CD4-positive, alpha-beta memory T cell (primary cell): Measurements from ENCODE around the gene ZNF346. TPM values are rescaled to one million over a fixed set of nuclear protein-coding genes. Genes with fewer than 3 reads are reported as not detected.

Experiments
- CTCF ChIA-PET: fragments of 350-600 bp; sonication (Branson Sonifier 250); formaldehyde crosslinking; loops from one replicate; lab custom pipeline; 2021; ENCODE audit warnings: inconsistent platforms; ENCODE audit not compliant: partially characterized antibody; lab: Charles Lee
- POLR2A ChIA-PET: fragments of 350-600 bp; sonication (Branson Sonifier 250); formaldehyde crosslinking; loops from one replicate; lab custom pipeline; 2021; ENCODE audit not compliant: partially characterized antibody; lab: Charles Lee
- DNase-seq, 5 donors: peaks; one replicate each; pipeline versions ENCODE4 v3.0.0 to v3.0.0-alpha.2; 2020 to 2022; ENCODE audit warnings: mixed read lengths in 1 of 5
- H3K27ac ChIP-seq: one replicate; pipeline ENCODE4 v1.7.0; 2013; ENCODE audit warnings: low read depth, low read length
- H3K27me3 ChIP-seq: 2 replicates; pipeline ENCODE4 v1.7.0; 2013; ENCODE audit warnings: mild to moderate bottlenecking, low read length, moderate library complexity; ENCODE audit not compliant: insufficient read depth
- H3K36me3 ChIP-seq: 2 replicates; pipeline ENCODE4 v1.7.0; 2013; ENCODE audit warnings: mild to moderate bottlenecking, low read length, moderate library complexity; ENCODE audit not compliant: insufficient read depth
- H3K4me1 ChIP-seq: 2 replicates; pipeline ENCODE4 v1.7.0; 2013; ENCODE audit warnings: mild to moderate bottlenecking, low read length, moderate library complexity; ENCODE audit not compliant: insufficient read depth
- H3K4me3 ChIP-seq, 2 donors: one replicate each; pipeline ENCODE4 v1.7.0; 2013; ENCODE audit warnings: low read length in 2 of 2, mild to moderate bottlenecking in 1 of 2
- H3K9me3 ChIP-seq, 2 donors: one replicate each; pipeline ENCODE4 v1.7.0; 2013; ENCODE audit warnings: low read length in 2 of 2, control low read depth in 1 of 2; ENCODE audit not compliant: control insufficient read depth in 1 of 2
- H3K27ac Mint-ChIP-seq, 7 donors: one replicate each; pipeline ENCODE4 v1.8.0; 2020 to 2021; ENCODE audit warnings: mixed read lengths in 7 of 7, mild to moderate bottlenecking in 6 of 7, inconsistent platforms in 3 of 7, moderate library complexity in 3 of 7
- H3K27me3 Mint-ChIP-seq, 2 donors: one replicate each; pipeline ENCODE4 v1.8.0; 2020 to 2021; ENCODE audit warnings: mixed read lengths in 2 of 2
- H3K36me3 Mint-ChIP-seq, 2 donors: one replicate each; pipeline ENCODE4 v1.8.0; 2020 to 2021; ENCODE audit warnings: mixed read lengths in 2 of 2, inconsistent platforms in 1 of 2, mild to moderate bottlenecking in 1 of 2
- H3K4me1 Mint-ChIP-seq, 4 donors: one replicate each; pipeline ENCODE4 v1.8.0; 2020 to 2021; ENCODE audit warnings: mixed read lengths in 4 of 4, mild to moderate bottlenecking in 1 of 4
- H3K4me3 Mint-ChIP-seq, 8 donors: one replicate each; pipeline ENCODE4 v1.8.0; 2020 to 2021; ENCODE audit warnings: mixed read lengths in 8 of 8, mild to moderate bottlenecking in 7 of 8, moderate library complexity in 6 of 8, inconsistent platforms in 3 of 8
- H3K9me3 Mint-ChIP-seq, 8 donors: one replicate each; pipeline ENCODE4 v1.8.0; 2020 to 2021; ENCODE audit warnings: mixed read lengths in 8 of 8, mild to moderate bottlenecking in 5 of 8, inconsistent platforms in 3 of 8, moderate library complexity in 1 of 8
- intact Hi-C: fragments of 100-400 bp; cut with micrococcal nuclease; formaldehyde crosslinking; loops from one replicate; pipeline ENCODE4 v1.15.1; 2023
- polyA plus RNA-seq, 2 donors: library from polyadenylated mRNA; unstranded; fragments of 300-500 nt; fragmentation: Illumina TruSeq; gene quantifications; one replicate each; pipeline ENCODE4 v1.2.3, GENCODE V29; 2021
- total RNA-seq, 2 experiments: library from RNA; stranded (reverse); gene quantifications; one replicate each; pipeline ENCODE4 v1.2.3, GENCODE V29; 2021

The ZNF346 gene
- total and polyA plus RNA-seq, 4 experiments from 2014 or later: 7.3 to 29.1 (median 21.4) TPM

DNA sequence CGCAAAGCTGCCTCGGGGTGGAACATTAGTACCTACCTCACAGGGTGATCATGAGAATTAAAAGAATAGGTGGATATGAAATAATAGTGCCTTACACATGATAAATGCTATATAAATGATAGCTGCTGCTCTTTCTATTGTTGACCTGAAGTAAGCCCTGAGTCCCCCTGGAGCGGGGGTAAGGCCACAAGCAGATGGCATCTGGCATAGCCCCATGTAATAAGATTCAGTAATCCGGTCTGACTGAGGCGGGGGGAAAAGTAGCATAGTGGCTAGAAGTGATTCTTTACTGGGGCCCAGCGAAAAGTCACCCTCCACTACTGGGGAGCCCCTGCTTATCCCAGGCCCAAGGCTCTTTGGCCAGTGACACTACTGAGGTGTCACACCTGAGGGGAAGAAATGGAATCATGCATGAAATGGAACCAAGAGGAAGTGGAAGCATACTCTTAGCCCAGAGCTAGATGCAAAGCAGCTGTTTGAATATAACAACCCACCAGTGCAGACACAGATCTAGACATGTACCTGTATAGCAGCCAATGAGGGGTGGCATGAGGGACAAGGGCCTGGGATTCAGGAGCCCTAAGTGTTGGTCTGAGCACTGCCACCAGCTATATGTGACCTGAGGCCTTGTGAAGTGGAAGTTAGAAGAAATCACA is 48.2 kb downstream of the ZNF346 start:
- ChIA-PET POLR2A (interaction anchor here (0.6 to 2.0 kb wide), 3 partner anchors 10 to 162 kb away, joined by 3 to 5 read pairs (median 3); partner anchors contain the start of gene FGFR4), CTCF (interaction anchor here (0.6 to 8.2 kb wide), 17 partner anchors 10 to 461 kb away, joined by 3 to 93 read pairs (median 5); partner anchors contain the start of genes FGFR4 and ZNF346)
- Histone ChIP-seq H3K9me3 (no peaks in the 10 kb centered on the region), H3K4me3 (no peak overlapping the region), H3K36me3 (no peaks in the 10 kb centered on the region), H3K27ac (no peak overlapping the region), H3K4me1 (no peaks in the 10 kb centered on the region), H3K27me3 (no peaks in the 10 kb centered on the region)
- Mint-ChIP-seq H3K4me1 (peaks cover 4 to 5% (median 4%) of the 10 kb centered on the region in 4 donors), H3K27me3 (no peaks in the 10 kb centered on the region), H3K36me3 (peaks cover 5 to 21% of the 10 kb centered on the region in 2 donors), H3K27ac (peak overlapping the region in 2 of 7 donors; percentile 12 to 70), H3K9me3 (no peaks in the 10 kb centered on the region), H3K4me3 (no peak overlapping the region)
- intact Hi-C loops: no loop called here
- DNase-seq: no peak

DNA sequence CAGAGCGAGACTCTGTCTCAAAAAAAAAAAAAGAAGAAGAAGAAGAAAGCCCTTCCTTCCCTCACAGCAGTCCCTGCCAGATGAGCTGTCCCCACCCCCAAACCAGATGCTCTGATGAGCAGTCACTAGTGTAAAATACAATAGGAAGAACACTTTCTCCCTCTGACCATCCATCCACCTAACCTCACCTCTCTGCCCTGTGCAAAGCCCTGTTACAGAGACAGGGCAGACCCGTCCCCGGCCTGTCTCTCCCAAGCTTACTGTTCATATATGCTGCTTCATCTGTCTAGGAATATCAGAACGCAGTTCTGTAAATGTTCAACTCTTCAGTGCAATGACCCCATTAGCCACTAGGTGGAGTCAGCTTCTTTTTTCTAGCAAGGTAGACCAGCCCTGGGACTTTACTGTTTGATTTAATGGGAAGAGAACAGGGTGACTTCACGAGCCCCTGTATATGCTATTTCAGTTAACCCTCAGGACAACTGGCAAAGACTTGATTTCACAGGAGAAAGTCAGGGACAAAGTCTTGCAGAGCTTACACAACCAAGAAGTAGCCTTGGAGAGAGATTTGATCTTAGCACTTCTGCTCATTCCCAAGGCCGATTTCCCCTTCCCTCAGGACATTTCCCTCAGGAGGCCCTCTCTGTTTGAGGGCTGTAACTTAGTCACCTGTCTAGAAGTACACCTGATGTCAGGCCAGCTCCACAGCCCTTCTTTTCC is 49.3 kb downstream of the ZNF346 start:
- H3K36me3 Mint-ChIP-seq: peaks cover 0 to 13% of the 10 kb centered on the region in 2 donors
- H3K9me3 ChIP-seq: no peaks in the 10 kb centered on the region
- H3K4me1 ChIP-seq: no peaks in the 10 kb centered on the region
- no peak overlapping the region for H3K4me3 ChIP-seq
- peak; percentile 47 to 68 (median 58) for DNase-seq
- H3K4me3 Mint-ChIP-seq: peak overlapping the region in 1 of 8 donors; percentile 27
- H3K36me3 ChIP-seq: no peaks in the 10 kb centered on the region
- no peaks in the 10 kb centered on the region for H3K27me3 Mint-ChIP-seq
- intact Hi-C loops: loop anchor here (1.0 kb wide), 1 partner anchor 40 kb away; no protein-coding TSS in a partner anchor
- ChIA-PET POLR2A (interaction anchor here (2.0 kb wide), 1 partner anchor 15 kb away, joined by 5 read pairs; the partner anchor contains the start of gene FGFR4), CTCF (interaction anchor here (0.7 to 8.2 kb wide), 19 partner anchors 7 to 411 kb away, joined by 3 to 93 read pairs (median 6); partner anchors contain the start of genes FGFR4 and ZNF346)
- no peaks in the 10 kb centered on the region for H3K27me3 ChIP-seq
- H3K27ac Mint-ChIP-seq: peak overlapping the region in 4 of 7 donors; percentile 5 to 68 (median 30)
- H3K27ac ChIP-seq: no peak overlapping the region
- peaks cover 4 to 5% (median 4%) of the 10 kb centered on the region in 4 donors for H3K4me1 Mint-ChIP-seq
- no peaks in the 10 kb centered on the region for H3K9me3 Mint-ChIP-seq

DNA sequence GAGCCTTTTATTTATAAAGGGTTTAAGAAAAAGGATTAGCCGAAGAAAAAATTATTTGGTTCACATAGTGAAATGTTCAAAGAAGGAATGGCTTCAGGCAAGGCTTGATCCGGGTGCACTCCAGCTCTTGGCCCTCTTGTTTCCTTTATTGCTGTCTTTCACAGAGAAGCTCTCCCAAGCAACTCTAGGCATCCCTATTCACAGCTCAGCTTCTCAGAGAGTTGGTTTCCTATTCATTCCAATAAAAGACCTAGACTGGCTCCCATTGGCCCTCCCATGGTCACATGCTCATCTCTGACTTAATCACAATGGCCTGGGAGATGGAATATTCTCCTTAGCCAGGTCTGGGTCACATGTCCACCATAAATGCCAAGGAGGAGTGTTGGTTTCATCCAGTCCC is 54.8 kb downstream of the ZNF346 start:
- DNase-seq: no peak
- H3K36me3 Mint-ChIP-seq: peaks cover 0 to 1% of the 10 kb centered on the region in 2 donors
- Histone ChIP-seq H3K36me3 (no peaks in the 10 kb centered on the region), H3K4me1 (no peaks in the 10 kb centered on the region), H3K4me3 (no peak overlapping the region), H3K9me3 (no peaks in the 10 kb centered on the region), H3K27ac (no peak overlapping the region), H3K27me3 (no peaks in the 10 kb centered on the region)
- H3K4me1 Mint-ChIP-seq: no peaks in the 10 kb centered on the region
- ChIA-PET POLR2A (no interaction called here), CTCF (no interaction called here)
- no peaks in the 10 kb centered on the region for H3K9me3 Mint-ChIP-seq
- intact Hi-C loops: no loop called here
- peak overlapping the region in 3 of 7 donors; percentile 39 to 66 (median 59) for H3K27ac Mint-ChIP-seq
- H3K4me3 Mint-ChIP-seq: no peak overlapping the region
- H3K27me3 Mint-ChIP-seq: no peaks in the 10 kb centered on the region

DNA sequence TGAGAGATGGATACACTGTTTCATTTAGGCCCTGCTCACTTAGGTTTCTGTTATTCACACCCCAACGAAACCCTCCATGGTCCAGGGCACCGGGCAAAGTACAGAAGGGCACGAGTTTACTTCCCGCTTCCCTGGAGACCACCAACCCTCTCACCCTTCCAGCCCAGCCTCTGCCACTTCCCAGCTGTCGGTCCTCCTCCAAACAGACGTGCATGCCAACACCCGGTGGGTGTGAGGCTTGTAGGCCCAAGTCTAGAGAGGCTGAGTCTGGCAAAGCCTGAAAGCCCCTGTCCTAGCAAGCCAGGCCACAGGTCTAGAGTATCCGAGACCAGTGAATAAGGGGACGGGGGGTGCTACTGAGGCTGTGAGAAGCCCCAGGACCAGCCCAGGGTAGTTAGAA is 57.1 kb downstream of the ZNF346 start:
- H3K27ac Mint-ChIP-seq: peak overlapping the region in 1 of 7 donors; percentile 42
- Histone ChIP-seq H3K4me3 (no peak overlapping the region), H3K27ac (no peak overlapping the region), H3K4me1 (no peaks in the 10 kb centered on the region), H3K36me3 (no peaks in the 10 kb centered on the region), H3K27me3 (no peaks in the 10 kb centered on the region), H3K9me3 (no peaks in the 10 kb centered on the region)
- ChIA-PET POLR2A (no interaction called here), CTCF (interaction anchor here (1.6 kb wide), 1 partner anchor 13 kb away, joined by 4 read pairs; no protein-coding TSS in a partner anchor)
- H3K9me3 Mint-ChIP-seq: no peaks in the 10 kb centered on the region
- no peaks in the 10 kb centered on the region for H3K36me3 Mint-ChIP-seq
- no peaks in the 10 kb centered on the region for H3K4me1 Mint-ChIP-seq
- H3K27me3 Mint-ChIP-seq: peaks cover 0 to 3% of the 10 kb centered on the region in 2 donors
- no peak for DNase-seq
- intact Hi-C loops: no loop called here
- H3K4me3 Mint-ChIP-seq: no peak overlapping the region

DNA sequence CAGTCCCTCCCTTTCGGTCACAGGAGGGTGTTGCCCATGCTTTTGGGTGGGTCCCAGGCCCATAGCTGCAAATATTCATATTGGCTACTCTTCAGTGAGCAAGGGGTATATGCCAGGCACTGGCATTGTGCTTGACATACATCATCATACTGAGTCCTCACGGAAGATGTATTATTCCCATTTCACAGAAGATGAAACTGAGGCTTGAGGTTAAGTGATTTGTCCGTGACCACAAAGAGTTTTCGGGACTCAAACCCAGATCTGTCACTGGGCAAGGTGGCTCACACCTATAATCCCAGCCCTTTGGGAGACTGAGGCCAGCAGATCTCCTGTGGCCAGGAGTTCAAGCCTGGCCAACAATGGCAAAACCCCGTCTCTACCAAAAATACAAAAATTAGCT is 57.8 kb downstream of the ZNF346 start:
- POLR2A ChIA-PET: no interaction called here
- intact Hi-C loops: no loop called here
- Mint-ChIP-seq H3K9me3 (no peaks in the 10 kb centered on the region), H3K36me3 (no peaks in the 10 kb centered on the region), H3K4me1 (no peaks in the 10 kb centered on the region), H3K4me3 (no peak overlapping the region), H3K27me3 (peaks cover 2 to 3% of the 10 kb centered on the region in 2 donors), H3K27ac (no peak overlapping the region)
- no peaks in the 10 kb centered on the region for H3K36me3 ChIP-seq
- no peak overlapping the region for H3K27ac ChIP-seq
- H3K9me3 ChIP-seq: no peaks in the 10 kb centered on the region
- no peak for DNase-seq
- H3K4me3 ChIP-seq: no peak overlapping the region
- H3K27me3 ChIP-seq: no peaks in the 10 kb centered on the region
- no peaks in the 10 kb centered on the region for H3K4me1 ChIP-seq
- CTCF ChIA-PET: interaction anchor here (1.6 to 8.3 kb wide), 2 partner anchors 9 to 12 kb away, joined by 4 to 86 read pairs; no protein-coding TSS in a partner anchor

DNA sequence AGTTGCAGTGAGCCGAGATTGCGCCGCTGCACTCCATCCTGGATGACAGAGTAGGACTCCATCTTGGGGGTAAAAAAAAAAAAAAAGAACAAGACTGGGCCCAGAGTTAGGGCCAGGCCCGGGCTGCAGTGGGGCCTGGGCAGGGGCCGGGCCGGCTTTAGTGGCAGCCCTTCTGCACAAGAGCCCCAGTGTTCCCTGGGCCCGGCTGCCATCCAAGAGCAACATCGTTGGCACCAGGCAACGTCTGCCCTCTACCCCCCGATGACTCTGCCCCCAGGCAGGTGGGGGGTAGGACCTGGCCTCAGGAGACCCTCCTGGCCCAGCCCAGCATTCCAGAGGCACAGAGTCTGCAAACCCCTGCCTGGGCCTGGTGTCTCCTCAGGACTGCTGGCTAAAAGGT is 59.4 kb downstream of the ZNF346 start:
- Mint-ChIP-seq H3K36me3 (no peaks in the 10 kb centered on the region), H3K27me3 (peaks cover 3 to 4% of the 10 kb centered on the region in 2 donors), H3K4me3 (no peak overlapping the region), H3K4me1 (peaks cover 0 to 8% (median 4%) of the 10 kb centered on the region in 4 donors), H3K27ac (no peak overlapping the region), H3K9me3 (no peaks in the 10 kb centered on the region)
- H3K27ac ChIP-seq: no peak overlapping the region
- no peaks in the 10 kb centered on the region for H3K27me3 ChIP-seq
- no peak overlapping the region for H3K4me3 ChIP-seq
- POLR2A ChIA-PET: no interaction called here
- intact Hi-C loops: no loop called here
- no peak for DNase-seq
- no peaks in the 10 kb centered on the region for H3K36me3 ChIP-seq
- H3K4me1 ChIP-seq: no peaks in the 10 kb centered on the region
- no peaks in the 10 kb centered on the region for H3K9me3 ChIP-seq
- CTCF ChIA-PET: interaction anchor here (1.0 to 8.3 kb wide), 2 partner anchors 10 to 29 kb away, joined by 3 to 86 read pairs; no protein-coding TSS in a partner anchor

DNA sequence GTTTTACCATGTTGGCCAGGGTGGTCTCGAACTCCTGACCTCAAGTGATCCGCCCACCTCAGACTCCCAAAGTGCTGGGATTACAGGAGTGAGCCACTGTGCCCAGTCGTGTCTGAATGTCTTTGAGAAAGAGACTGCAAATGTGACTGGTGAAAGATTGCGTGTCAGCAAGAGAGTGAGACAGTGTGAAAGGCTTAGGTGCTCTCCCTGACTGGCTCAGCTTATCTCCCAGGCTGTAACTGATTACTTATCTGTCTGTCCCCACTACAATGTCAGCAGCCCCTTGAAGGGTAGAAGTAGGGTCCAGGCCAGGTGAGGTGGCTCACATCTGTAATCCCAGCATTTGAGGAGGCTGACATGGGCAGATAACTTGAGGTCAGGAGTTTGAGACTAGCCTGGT is 60.9 kb downstream of the ZNF346 start:
- Histone ChIP-seq H3K27ac (no peak overlapping the region), H3K4me3 (no peak overlapping the region), H3K4me1 (peaks cover 8% of the 10 kb centered on the region), H3K9me3 (no peaks in the 10 kb centered on the region), H3K27me3 (no peaks in the 10 kb centered on the region), H3K36me3 (no peaks in the 10 kb centered on the region)
- no peak overlapping the region for H3K27ac Mint-ChIP-seq
- no peaks in the 10 kb centered on the region for H3K9me3 Mint-ChIP-seq
- no peak overlapping the region for H3K4me3 Mint-ChIP-seq
- H3K36me3 Mint-ChIP-seq: no peaks in the 10 kb centered on the region
- ChIA-PET POLR2A (no interaction called here), CTCF (interaction anchor here (8.3 kb wide), 1 partner anchor 12 kb away, joined by 86 read pairs; no protein-coding TSS in a partner anchor)
- H3K27me3 Mint-ChIP-seq: peaks cover 3 to 7% of the 10 kb centered on the region in 2 donors
- intact Hi-C loops: no loop called here
- no peak for DNase-seq
- H3K4me1 Mint-ChIP-seq: peaks cover 5 to 12% (median 6%) of the 10 kb centered on the region in 4 donors
